GM18868 (cell line): ENCODE data around the gene MTA2.
A peak's percentile ranks its signal among the peaks of the same experiment; 100 is the strongest.
"Not testable (repeated sequence)": the region's sequence is repeated elsewhere in the genome, so short reads cannot be mapped to it uniquely, and the experiment has no call there.

Experiments
- ATAC-seq: cut with Tn5 transposase; IDR thresholded peaks from one replicate; pipeline ENCODE4 v1.9.1; 2021; ENCODE audit warnings: mild to moderate bottlenecking, moderate library complexity; ENCODE audit not compliant: unreplicated experiment

MTA2 gene

GRCh38 chr11:62593434-62594044 is 8.1 kb downstream of the MTA2 start:
- ATAC-seq, result no peak

- ATAC-seq, result no peak
Measured at GRCh38 chr11:62592989-62593421, 8.7 kb downstream of the MTA2 start.

GRCh38 chr11:62592146-62592815 is 9.4 kb downstream of the MTA2 start:
- ATAC-seq, result no peak

- peak; percentile 88 for ATAC-seq
Measured at GRCh38 chr11:62591448-62592145, 10.1 kb downstream of the MTA2 start, which contains the start of gene TUT1. TSS of gene TUT1 (minus strand) at chr11:62591523. CDS start at chr11:62591485, 38 bp downstream.

GRCh38 chr11:62588966-62589637 is 12.6 kb downstream of the MTA2 start:
- no peak for ATAC-seq

- not testable (repeated sequence) for ATAC-seq
Measured at GRCh38 chr11:62585356-62585755, 16.3 kb downstream of the MTA2 start.

- not testable (repeated sequence) for ATAC-seq
Measured at GRCh38 chr11:62581735-62582134, 19.9 kb downstream of the MTA2 start.

- ATAC-seq, result no peak
Measured at GRCh38 chr11:62580959-62581715, 20.5 kb downstream of the MTA2 start.

- ATAC-seq, result no peak
Measured at GRCh38 chr11:62579252-62579651, 22.4 kb downstream of the MTA2 start.

GRCh38 chr11:62578541-62578940 is 23.1 kb downstream of the MTA2 start:
- no peak for ATAC-seq

GRCh38 chr11:62577046-62577714 is 24.5 kb downstream of the MTA2 start:
- ATAC-seq, result no peak

- ATAC-seq, result no peak
Measured at GRCh38 chr11:62575837-62576236, 25.8 kb downstream of the MTA2 start.

GRCh38 chr11:62575156-62575555 is 26.5 kb downstream of the MTA2 start:
- ATAC-seq, result no peak

- no peak for ATAC-seq
Measured at GRCh38 chr11:62574363-62575071, 27.1 kb downstream of the MTA2 start.

GRCh38 chr11:62573592-62574362 is 27.9 kb downstream of the MTA2 start, which contains the start of gene EEF1G:
TSS of gene EEF1G (minus strand) at chr11:62573891. CDS start at chr11:62573842, 49 bp downstream.
- peak; percentile 85 for ATAC-seq

GRCh38 chr11:62573006-62573591 is 28.6 kb downstream of the MTA2 start:
- ATAC-seq, result no peak

GRCh38 chr11:62572431-62572830 is 29.2 kb downstream of the MTA2 start:
- no peak for ATAC-seq

- ATAC-seq, result not testable (repeated sequence)
Measured at GRCh38 chr11:62571493-62571892, 30.2 kb downstream of the MTA2 start.
